Middle frontal gyrus (tissue), 1 donor: ENCODE results near the gene PDLIM5.
"Not testable (repeated sequence)": the region's sequence is repeated elsewhere in the genome, so short reads cannot be mapped to it uniquely, and the experiment has no call there.

Experiments used
- DNase-seq: peaks from one replicate; pipeline ENCODE4 v3.0.0-alpha.2; 2015; ENCODE audit warnings: low spot score; ENCODE audit errors: extremely low spot score

PDLIM5 gene

DNA sequence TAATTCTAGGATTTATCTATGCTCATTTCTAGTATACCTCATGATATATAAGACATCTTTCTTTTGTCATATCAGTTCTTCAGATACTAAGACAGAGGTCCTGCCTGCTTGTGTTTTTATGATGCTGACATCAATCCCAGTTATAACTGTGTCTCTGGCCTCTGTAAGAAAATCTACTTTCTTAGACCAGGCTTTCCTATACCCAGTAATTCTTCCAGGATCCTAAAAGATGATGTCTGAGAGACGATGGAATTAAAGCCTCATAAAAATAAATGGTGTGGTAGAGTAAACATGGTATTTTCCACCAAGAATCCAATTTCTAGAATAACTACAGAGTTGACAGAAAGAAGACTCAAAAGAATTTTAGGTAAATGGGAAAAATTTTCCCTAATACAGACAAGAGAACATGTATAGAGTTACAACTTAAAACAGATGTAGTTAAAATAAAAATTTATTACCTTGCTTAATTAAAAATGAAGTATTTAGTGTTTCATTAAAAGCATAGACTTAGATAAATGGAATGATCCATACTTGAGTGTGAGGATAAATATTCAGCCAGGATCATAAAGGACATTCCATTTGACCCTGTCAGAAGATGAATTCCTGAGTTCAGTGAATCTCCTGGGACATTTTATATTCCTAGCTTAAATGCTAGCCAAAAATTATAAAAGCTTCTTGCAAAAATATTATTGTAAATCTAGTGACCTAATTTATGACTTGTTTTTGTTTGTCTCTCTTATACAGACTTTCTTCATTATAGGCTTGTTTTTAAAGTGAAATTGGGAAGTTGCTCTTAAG lies 137.4 kb downstream of the PDLIM5 start:
- no peak for DNase-seq

DNA sequence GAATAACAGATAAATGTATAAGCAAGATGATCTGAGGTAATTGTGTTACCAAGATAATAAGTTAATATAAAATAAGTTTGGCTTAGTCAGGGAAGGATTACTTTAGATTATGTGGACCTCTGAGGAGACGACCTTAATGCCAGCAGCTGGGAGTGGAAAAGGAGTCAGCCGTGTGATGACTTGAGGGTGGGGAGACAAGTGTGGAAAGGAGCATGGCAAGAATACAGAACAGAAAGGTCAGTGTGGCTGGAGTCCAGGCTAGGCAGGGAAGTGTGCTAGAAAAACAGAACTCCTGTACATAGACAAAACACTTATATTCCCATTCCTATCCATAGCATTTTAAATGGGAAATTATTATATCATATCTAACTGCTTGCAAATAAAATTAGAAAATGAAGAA lies 138.8 kb downstream of the PDLIM5 start:
- no peak for DNase-seq

DNA sequence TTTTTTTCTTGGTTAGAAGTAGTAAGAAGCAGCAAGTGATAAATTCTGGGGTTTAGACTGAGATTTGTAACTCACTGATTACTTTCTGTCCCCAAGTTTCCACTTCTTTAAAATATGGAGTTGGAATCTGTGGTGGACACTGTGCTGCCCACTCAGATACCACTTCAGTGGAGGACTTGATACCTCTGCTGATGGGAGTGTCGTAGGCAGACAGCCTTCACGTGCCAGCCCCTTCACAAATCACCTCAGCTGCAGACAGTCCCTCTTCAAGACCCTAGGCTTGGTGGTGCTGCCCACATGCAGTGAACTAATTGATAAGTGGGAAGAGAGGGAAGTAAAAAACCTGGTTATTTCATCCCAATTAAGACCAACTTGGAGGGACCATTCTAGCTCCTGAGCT lies 139.5 kb downstream of the PDLIM5 start:
- DNase-seq: no peak

DNA sequence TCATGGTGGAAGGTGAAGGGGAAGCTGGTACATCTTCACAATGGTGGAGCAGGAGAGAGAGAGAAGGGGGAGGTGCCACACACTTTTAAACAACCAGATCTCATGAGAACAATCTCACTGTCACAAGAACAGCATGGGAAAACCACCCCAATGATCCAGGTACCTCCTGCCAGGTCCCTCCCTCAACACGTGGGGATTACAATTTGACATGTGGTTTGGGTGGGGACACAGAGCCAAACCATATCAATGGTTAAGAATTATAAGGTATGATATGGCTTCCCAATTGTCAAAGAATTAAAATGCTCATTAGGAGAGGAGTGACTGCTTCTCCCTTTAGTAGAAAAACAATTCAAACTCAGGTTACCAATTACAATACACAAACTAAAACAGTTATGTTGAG lies 143.3 kb downstream of the PDLIM5 start:
- no peak for DNase-seq

DNA sequence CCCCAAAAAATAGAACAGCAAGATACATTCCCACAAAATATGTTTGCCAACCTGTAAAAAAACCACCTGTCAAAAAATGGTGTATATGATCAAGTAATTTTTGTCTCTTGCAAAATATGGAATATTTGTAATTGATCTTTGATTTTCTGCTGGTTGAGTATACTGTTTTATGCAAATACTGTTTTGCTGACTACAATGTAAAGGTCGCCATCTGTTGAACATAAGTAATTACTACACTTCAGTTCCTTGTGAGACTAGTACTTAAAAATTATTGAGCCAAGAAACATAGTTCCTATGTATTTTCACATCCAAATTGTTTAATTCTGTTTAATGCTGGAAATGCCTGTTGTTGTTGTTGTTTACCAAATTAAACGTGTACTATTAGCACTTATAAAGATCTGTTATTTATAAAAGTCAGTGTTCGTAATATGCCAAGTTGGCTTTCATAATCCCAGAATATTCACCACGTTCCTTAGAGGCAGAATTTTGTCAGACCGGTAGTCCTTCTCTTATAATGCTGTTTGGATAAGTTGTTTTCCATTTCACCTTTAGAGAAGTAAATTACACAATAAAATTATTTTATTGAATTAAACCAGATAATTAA lies 144.2 kb downstream of the PDLIM5 start:
- DNase-seq: no peak

DNA sequence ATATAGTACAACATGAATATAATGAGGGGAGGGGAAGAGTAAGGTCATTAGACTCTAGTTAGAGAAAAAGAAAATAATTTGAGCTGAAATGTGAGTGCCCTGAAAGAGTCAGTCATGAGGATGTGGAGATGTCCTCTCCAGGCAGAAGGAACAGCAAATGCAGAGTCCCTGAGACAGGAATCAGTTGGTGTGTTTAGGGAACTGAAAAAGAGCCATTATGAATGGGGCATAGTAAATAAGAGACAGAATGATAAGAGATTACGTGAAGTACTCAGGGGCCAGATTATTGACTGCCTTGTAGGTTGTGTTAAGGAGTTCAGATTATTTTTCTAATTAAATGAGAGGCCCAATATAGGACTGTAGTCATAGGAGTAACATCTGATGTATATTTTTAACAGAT lies 147.0 kb downstream of the PDLIM5 start:
- no peak for DNase-seq

DNA sequence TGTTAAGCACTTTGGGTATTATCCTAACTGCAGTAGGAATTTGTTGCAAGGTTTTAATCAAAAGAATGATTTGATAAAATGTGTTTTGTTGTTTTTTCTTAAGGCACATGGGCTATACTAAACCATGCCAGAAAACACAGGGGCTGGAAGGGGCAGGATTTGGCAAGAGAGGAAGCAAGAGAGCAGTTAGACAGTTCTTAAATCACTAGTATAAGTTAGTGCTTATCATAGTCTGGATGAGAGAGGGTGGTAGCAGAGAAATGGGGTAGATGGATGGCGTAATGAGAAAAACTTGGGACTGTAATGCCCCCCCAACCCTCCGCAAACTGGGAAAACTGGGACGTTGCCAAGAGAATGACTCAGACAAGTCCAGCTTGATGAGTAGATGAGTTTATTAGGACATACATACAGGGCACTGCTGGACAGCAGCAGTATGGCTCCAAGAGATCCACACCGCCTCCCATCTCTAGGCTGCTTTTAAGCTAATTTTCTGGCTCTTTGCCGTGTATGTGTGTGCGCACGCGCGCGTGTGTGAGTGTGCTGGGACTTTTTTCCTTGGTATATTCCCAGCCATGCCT lies 151.5 kb downstream of the PDLIM5 start:
- DNase-seq: no peak

DNA sequence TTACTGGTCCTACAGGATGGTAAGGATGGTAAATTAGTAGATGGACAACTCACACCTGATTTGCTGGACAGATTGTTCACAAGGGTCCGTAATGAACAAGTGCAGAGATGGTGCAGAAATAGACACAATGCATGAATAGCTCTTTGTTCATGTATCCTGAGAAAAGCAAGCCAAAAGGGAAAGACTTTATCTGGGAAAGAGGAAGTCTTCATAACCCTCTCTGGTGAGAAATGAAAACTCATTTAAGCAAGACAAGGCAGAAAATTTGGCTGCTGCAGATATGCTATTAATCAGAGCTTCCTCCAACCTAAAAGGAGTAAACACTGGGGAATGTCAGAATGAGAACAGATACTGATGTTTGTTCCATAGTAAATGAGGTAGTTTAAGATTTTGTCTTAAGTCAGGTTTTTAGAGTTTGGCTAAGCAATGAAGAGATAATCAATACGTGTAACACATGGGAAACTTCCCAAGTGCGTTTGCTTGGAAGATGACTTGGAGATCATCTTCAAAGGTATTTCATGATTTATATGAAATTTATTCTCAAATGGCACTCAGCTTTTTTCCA lies 153.6 kb downstream of the PDLIM5 start:
- no peak for DNase-seq

DNA sequence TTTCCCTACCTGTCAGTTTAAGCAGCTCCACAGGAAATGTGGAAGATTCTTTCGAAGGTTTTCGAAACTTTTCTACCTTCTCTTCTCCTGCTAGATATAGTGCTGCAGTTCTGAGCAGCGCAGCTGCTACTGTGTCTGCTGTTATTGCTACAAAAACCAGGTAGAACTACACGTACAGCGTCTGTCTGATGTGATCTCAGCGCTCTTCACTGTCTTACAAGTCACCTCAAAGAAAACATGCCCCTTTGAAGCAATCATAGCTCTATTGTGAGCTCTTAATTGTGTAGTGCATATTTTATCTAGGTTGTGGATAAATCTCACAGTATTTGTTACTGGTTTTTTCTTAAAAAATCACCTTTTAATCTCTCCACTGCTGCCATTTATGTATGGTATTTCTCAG lies 158.4 kb downstream of the PDLIM5 start:
- no peak for DNase-seq

DNA sequence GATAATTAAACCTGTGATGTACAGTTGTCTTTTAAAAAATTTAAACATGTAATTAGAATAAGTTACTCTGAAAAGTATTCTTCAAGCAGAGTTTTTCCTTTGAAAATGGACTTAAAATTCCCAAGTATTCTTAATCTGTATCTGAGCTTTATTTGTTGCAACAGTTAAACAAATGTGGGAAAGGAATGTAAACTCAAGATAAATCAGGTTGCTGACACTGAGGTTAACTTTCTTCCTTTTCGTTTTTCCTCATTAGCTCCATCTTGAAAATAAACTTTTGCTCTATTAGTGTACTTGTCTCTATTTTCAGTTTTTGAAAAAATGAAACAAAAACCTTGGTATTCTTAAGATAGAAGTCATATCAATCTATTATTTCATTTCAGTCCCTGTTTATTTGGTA lies 161.5 kb downstream of the PDLIM5 start:
- DNase-seq: no peak

DNA sequence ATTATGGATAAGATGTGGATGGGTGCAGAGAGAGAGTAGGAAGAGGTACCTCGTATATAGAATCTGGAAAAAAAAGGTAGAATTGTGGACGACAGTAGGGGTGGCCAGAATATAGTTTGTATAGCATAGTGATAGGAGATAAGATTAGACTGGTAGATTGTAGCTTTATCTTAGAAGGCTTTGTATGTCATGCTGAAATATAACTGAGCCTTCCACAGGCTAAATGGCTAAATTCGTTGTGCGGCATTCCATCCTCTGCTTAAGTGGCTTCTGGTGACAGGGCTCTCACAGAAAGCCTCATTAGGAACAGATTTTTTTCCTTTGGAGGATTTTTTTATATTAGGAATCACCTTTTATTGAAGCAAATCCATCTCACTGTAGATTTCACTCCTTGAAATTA lies 163.7 kb downstream of the PDLIM5 start:
- DNase-seq: no peak

DNA sequence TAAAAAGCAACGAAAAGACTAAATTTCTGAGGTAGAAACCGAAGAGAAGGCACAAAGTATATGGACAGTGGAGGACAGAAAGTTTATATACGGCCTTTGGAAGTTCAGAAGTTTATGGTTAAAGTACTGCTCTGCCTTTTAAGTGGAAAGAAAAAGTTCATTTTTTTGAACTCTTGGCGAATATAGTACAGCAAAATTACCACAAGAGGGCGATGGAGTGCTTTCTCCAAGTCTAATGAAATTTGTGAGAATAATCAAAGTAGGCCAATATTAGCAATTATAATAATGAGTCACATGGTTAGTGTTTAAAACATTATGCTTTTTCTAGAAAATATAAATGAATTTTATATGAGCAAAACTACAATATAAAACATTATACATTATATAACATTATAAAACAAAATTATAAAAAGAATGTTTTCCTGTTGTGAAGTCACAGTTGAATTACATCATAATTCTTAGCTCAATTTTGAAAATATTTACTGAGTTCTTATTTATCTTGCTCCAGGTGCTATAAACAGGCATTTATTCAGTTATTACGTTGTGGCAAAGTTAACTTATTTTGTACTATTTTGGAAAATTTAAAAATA lies 169.8 kb downstream of the PDLIM5 start:
- DNase-seq: peak; percentile 9

DNA sequence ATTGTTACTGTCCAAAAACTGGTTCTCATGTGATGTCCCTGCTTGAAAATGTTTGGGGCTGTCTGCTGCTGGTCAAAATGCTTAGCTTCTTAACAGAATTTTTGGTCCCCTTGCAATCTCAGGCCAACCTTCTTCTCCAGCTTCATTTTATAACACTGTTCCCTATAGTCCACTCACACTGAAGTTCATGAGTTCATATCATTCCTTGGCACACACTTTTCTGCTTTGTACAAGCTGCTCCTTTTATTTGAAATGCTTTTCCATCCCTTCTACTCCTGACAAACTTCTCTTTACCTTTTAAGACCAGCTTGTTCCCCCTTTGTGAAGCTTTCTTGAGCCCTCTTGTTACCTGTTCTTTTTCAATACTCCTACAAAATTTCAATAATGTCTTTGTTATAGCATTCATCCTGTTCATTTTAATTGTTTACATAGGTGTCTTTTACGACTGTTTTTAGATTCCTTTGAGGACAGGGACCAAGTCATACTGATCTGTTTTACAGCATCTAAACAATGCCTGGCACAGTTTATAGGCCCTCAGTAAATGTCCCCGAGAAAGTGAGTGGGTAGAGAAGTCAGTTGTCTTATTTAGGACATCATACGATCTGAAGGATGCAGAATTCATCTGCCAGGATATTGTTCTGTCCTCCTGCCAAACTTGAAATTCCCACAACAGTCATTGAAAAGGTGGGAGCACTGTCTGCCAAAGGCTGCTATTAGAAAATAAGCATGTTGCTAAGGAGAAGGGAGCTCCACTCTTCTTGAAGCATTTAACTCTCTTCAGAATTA lies 171.6 kb downstream of the PDLIM5 start:
- DNase-seq: no peak

DNA sequence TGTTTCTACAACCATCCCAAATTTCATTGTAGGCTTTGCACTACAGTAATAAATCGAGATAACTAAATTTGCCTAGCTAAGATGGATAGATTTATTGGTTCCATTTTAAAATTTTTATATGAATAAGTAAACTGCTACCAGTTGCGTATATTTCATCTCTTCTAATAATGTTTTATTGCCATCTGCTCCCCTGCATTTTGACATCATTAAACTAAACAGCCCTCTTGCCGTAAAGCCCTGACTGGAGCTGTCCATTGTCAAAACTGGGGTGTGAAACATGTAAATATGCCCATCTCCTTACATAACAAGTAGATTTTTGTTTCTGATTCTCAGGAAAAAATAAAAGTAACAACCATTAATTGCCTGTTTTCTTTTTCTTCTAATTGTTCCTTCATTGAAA lies 175.2 kb downstream of the PDLIM5 start:
- DNase-seq: no peak

DNA sequence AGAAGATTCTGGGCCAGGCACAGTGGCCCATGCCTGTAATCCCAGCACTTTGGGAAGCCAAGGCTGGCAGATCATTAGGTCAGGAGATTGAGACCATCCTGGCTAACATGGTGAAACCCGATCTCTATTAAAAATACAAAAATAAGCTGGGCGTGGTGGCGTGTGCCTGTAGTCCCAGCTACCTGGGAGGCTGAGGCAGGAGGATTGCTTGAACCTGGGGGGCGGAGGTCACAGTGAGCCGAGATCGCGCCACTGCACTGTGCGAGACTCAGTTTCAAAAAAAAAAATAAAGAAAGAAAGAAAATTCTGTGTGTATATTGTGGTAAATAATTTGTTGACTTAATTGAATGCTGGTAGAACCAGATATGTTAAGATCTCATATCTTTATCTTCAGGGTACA lies 177.3 kb downstream of the PDLIM5 start:
- DNase-seq: not testable (repeated sequence)

DNA sequence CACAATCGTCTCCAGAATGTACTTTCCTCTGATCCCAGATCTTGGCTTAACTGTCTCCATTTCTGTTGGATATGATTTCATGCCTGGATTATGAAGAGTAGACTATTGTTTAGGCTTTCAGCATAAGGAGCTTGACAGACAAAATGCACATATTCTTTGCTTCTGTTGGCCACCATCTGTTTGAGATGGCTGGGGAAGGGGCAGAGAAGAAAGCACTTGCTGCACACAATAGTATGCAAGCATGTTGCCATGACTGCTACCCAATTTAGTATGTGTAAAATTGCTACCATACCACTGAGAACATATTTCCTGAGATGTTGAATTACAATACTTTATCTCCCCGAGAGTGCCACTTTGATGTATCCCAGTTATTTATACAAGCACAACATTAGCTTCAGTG lies 178.1 kb downstream of the PDLIM5 start:
- no peak for DNase-seq

DNA sequence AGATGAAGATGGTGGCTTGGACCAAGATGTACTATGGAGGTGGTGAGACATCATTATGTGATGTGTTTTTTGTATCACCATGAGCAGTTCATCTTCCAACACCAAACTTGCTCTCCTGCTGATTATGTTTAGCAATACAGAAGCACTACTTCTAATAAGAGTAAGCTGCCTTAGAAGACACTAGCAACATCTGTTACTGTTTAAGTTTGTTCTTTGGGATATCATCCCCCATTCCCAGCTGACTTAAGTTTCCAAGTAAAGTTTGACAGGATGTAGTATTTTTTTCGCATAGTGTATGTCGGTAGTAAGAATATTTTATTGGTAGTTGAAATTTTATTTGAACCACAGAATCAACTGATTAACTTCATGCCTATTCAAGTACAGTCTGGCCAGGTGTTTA lies 182.5 kb downstream of the PDLIM5 start:
- no peak for DNase-seq

DNA sequence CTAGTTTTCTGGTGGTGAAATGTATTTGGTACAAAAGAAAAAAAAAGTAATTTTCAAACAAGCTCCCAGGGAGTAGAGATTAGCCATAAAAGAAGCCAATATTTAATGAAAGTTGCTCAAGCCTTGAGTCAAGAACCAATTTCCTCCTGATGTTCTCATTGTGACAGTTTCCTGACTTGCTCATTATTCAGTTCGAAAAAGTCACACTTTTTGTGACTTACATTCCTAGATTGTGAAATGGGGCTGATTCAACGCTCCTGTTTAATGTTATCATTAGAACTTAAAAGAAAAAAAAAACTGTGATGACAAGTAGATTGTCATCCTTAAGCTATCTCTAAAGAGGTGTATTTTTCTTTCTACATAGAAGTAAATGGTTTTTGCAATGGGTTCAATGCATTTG lies 183.4 kb downstream of the PDLIM5 start:
- no peak for DNase-seq

DNA sequence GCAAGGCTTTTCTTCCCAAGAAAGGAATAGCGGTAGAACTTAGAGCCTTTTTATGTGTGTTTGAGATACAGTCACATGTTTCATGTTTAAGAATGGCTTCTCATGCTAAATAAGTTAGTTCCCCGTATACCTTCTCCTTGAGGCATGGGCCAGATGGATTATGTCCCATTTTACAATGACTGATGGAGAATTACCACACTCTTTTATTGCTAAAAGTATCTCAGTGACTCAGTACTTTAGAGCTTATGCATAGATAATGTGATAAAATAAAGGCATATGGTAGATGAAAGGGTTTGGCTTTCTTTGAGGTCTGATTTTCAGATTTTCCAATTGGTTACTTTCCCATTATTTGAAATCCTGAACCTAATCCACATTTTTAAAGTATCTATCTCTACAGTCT lies 184.3 kb downstream of the PDLIM5 start:
- no peak for DNase-seq

DNA sequence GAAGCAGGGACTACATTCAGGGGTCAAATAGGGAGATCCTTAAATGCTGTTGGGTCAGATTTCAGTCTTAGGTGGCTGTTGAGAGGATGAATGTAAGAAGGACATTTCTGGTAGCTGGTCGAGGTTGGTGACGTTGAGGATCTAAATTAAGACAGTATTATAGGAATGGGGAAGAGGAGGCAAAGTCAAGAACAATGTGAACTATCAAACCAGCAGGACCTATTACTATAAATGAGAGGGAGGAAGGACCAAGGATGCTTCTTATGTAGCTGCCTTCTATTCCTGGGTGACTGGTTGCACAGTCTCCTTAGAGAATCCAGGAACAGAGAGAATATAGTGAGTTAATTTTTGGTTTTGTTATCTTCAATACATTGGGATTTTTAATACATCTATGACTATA lies 187.6 kb downstream of the PDLIM5 start:
- DNase-seq: no peak

DNA sequence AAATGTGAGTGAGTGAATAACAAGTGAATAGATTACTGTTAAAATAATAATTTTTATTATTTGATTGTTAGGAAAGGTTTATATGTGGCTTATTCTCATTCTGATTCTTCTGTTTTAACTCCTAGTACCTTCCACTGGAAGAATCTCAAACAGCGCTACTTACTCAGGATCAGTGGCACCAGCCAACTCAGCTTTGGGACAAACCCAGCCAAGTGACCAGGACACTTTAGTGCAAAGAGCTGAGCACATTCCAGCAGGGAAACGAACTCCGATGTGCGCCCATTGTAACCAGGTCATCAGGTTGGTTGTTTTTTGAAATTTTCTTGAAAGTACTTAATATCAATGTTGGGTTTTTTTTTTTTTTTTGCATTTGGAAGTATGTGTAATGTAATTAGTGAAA lies 188.4 kb downstream of the PDLIM5 start:
- DNase-seq: no peak
